GM23338 (cell line): Measurements from ENCODE around the gene LPP. TPM values are rescaled to one million over a fixed set of nuclear protein-coding genes. Genes with fewer than 3 reads are reported as not detected.

Source experiments
- ATAC-seq: fragments of 200-7000 bp; cut with Tn5 transposase; 3 replicates; pipeline ENCODE4 v1.9.1; 2020
- DNase-seq: peaks from one replicate; pipeline ENCODE4 v3.0.0-alpha.2; 2015; ENCODE audit warnings: low spot score
- H2AFZ ChIP-seq: fragments of 200-600 bp; sonication (generic); 2 replicates; pipeline ENCODE4 v1.8.0; 2016; ENCODE audit warnings: antibody characterized with exemption, mild to moderate bottlenecking, moderate library complexity
- H3F3A ChIP-seq: fragments of 200-600 bp; sonication (generic); replicated peaks from 2 replicates; pipeline ENCODE4 v1.8.0; 2017; ENCODE audit warnings: antibody characterized with exemption, mixed run types, low read depth
- H3K27ac ChIP-seq: fragments of 200-600 bp; sonication (generic); 2 replicates; pipeline ENCODE4 v1.6.1; 2016; ENCODE audit warnings: low read depth
- H3K27me3 ChIP-seq: fragments of 200-600 bp; sonication (generic); 2 replicates; pipeline ENCODE4 v1.8.0; 2016; ENCODE audit warnings: mild to moderate bottlenecking, mixed run types, moderate library complexity; ENCODE audit not compliant: insufficient read depth
- H3K36me3 ChIP-seq: fragments of 200-600 bp; sonication (generic); 2 replicates; pipeline ENCODE4 v1.8.0; 2016; ENCODE audit warnings: mild to moderate bottlenecking; ENCODE audit not compliant: insufficient read depth
- H3K4me1 ChIP-seq: fragments of 200-600 bp; sonication (generic); 2 replicates; pipeline ENCODE4 v1.8.0; 2016; ENCODE audit warnings: mild to moderate bottlenecking, moderate library complexity; ENCODE audit not compliant: insufficient read depth
- H3K4me2 ChIP-seq: fragments of 200-600 bp; sonication (generic); 2 replicates; pipeline ENCODE4 v1.7.1; 2017; ENCODE audit warnings: mixed run types
- H3K4me3 ChIP-seq: fragments of 200-600 bp; sonication (generic); 2 replicates; pipeline ENCODE4 v1.6.1; 2016; ENCODE audit warnings: mixed run types
- H3K79me2 ChIP-seq: fragments of 200-600 bp; sonication (generic); replicated peaks from 2 replicates; pipeline ENCODE4 v1.8.0; 2017; ENCODE audit warnings: mild to moderate bottlenecking; ENCODE audit not compliant: insufficient read depth
- H3K9me2 ChIP-seq: fragments of 200-600 bp; sonication (generic); 2 replicates; pipeline ENCODE4 v1.8.0; 2017; ENCODE audit not compliant: insufficient read depth
- H4K20me1 ChIP-seq: fragments of 200-600 bp; sonication (generic); replicated peaks from 2 replicates; pipeline ENCODE4 v1.8.0; 2017; ENCODE audit warnings: mild to moderate bottlenecking; ENCODE audit not compliant: insufficient read depth
- H3K27ac Mint-ChIP-seq: 2 replicates; pipeline ENCODE4 v1.8.0; 2020; ENCODE audit warnings: inconsistent platforms, mild to moderate bottlenecking, moderate library complexity, mixed read lengths
- H3K27me3 Mint-ChIP-seq: 3 replicates; pipeline ENCODE4 v1.8.0; 2022; ENCODE audit warnings: low read depth, mild to moderate bottlenecking, moderate library complexity, mixed read lengths, inconsistent platforms; ENCODE audit not compliant: insufficient read depth, poor library complexity
- H3K36me3 Mint-ChIP-seq: 3 replicates; pipeline ENCODE4 v1.8.0; 2021; ENCODE audit warnings: low read depth, mild to moderate bottlenecking, inconsistent platforms, moderate library complexity, mixed read lengths
- H3K4me1 Mint-ChIP-seq: 3 replicates; pipeline ENCODE4 v1.8.0; 2020; ENCODE audit warnings: mild to moderate bottlenecking, inconsistent platforms, mixed read lengths
- H3K4me3 Mint-ChIP-seq: 3 replicates; pipeline ENCODE4 v1.8.0; 2021; ENCODE audit warnings: moderate library complexity, mild to moderate bottlenecking, inconsistent platforms, mixed read lengths
- H3K9me3 Mint-ChIP-seq: 3 replicates; pipeline ENCODE4 v1.8.0; 2020; ENCODE audit warnings: moderate library complexity, mild to moderate bottlenecking, inconsistent platforms, mixed read lengths
- CREB1 ChIP-seq: fragments of 250-450 bp; sonication (Bioruptor Pico); IDR thresholded peaks from 2 replicates; pipeline ENCODE4 v1.5.0; 2020; ENCODE audit warnings: low read depth, mild to moderate bottlenecking, moderate library complexity
- EZH2 ChIP-seq: fragments of 200-600 bp; sonication (generic); IDR thresholded peaks from one replicate; pipeline ENCODE4 v1.8.0; 2017; ENCODE audit warnings: antibody characterized with exemption, mild to moderate bottlenecking, low read depth; ENCODE audit not compliant: unreplicated experiment
- EZH2phosphoT487 ChIP-seq: fragments of 200-600 bp; sonication (generic); IDR thresholded peaks from one replicate; pipeline ENCODE4 v1.8.1; 2018; ENCODE audit warnings: antibody characterized with exemption; ENCODE audit not compliant: unreplicated experiment
- JUNB ChIP-seq: IDR thresholded peaks from one replicate; pipeline ENCODE4 v1.6.1; 2016; ENCODE audit warnings: antibody characterized with exemption; ENCODE audit not compliant: unreplicated experiment
- NANOG ChIP-seq: IDR thresholded peaks from 2 replicates; pipeline ENCODE4 v1.6.1; 2016; ENCODE audit warnings: antibody characterized with exemption, borderline replicate concordance
- POLR2AphosphoS5 ChIP-seq: IDR thresholded peaks from 2 replicates; pipeline ENCODE4 v1.6.1; 2016; ENCODE audit warnings: antibody characterized with exemption, low read depth
- STAT1 ChIP-seq: IDR thresholded peaks from one replicate; pipeline ENCODE4 v1.6.1; 2016; ENCODE audit warnings: antibody characterized with exemption; ENCODE audit not compliant: unreplicated experiment
- ZNF114 ChIP-seq: fragments of 250-450 bp; sonication (Bioruptor Pico); IDR thresholded peaks from 2 replicates; pipeline ENCODE4 v1.5.0; 2020; ENCODE audit warnings: mild to moderate bottlenecking, moderate library complexity
- ZNF331 ChIP-seq: fragments of 250-450 bp; sonication (Bioruptor Pico); IDR thresholded peaks from 2 replicates; pipeline ENCODE4 v1.5.0; 2020; ENCODE audit warnings: low read depth, mild to moderate bottlenecking, moderate library complexity
- polyA plus RNA-seq: library from polyadenylated mRNA; unstranded; fragments of >200 nt; fragmentation: Nextera tagmentation; extraction: Ambion mirVana; gene quantifications from 2 replicates; pipeline ENCODE4 v1.2.1, GENCODE V29; 2016
- total RNA-seq: library from RNA; depleted of rRNA; stranded (reverse); fragments of >200 nt; shearing (Covaris generic); gene quantifications from 2 replicates; pipeline ENCODE4 v1.2.3, GENCODE V29; 2014
- TF ChIP-seq, protein P1 (sequence below), 2 experiments: fragments of 200-600 bp in 1 of 2; sonication (generic) in 1 of 2; conservative IDR thresholded peaks; 2 replicates each; pipeline versions ENCODE4 v1.5.1 to v1.6.1; 2016 to 2017; ENCODE audit warnings: antibody characterized with exemption in 2 of 2, low read depth in 2 of 2, mild to moderate bottlenecking in 2 of 2, moderate library complexity in 1 of 2
- TF ChIP-seq, protein P2 (sequence below): fragments of 250-450 bp; sonication (Bioruptor Pico); IDR thresholded peaks from 2 replicates; pipeline ENCODE4 v1.5.0; 2020; ENCODE audit warnings: mild to moderate bottlenecking, moderate library complexity
- TF ChIP-seq, protein P3 (sequence below): IDR thresholded peaks from 2 replicates; pipeline ENCODE4 v1.6.1; 2016; ENCODE audit warnings: antibody characterized with exemption
- TF ChIP-seq, protein P4 (sequence below): IDR thresholded peaks from one replicate; pipeline ENCODE4 v1.6.1; 2018; ENCODE audit warnings: antibody characterized with exemption; ENCODE audit not compliant: unreplicated experiment

Gene LPP
- total and polyA plus RNA-seq, 2 experiments from 2014 or later, result 23.0 to 35.2 TPM

DNA sequence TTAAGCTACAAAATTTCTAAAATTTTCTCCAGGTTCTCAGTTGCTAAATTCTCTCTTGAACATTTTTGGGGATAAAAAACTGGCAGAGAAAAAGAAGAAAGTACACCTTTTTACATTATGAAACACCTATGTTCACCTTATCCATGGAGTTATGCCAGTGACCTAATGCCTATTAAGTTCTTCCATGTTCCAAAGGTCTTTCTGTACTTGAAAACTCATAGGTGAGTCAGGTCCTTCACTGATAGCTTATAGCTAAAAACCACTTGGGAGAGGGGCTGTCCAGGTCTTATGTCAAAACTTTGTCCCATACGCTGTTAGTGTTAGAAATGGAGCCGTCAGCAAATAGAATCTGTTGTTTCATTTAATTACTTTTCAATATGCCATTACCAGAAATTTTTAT is 530.3 kb downstream of the LPP start:
- H3K27me3 ChIP-seq, result no peaks in the 10 kb centered on the region
- H3K4me3 Mint-ChIP-seq, result no peak overlapping the region
- no peaks in the 10 kb centered on the region for H3K36me3 Mint-ChIP-seq
- no peaks in the 10 kb centered on the region for H3K4me1 ChIP-seq
- no peaks in the 10 kb centered on the region for H3K9me2 ChIP-seq
- H3K27ac ChIP-seq, result no peak overlapping the region
- no peaks in the 10 kb centered on the region for H3F3A ChIP-seq
- no peak for TF ChIP-seq EZH2
- TF ChIP-seq, protein P1, sequence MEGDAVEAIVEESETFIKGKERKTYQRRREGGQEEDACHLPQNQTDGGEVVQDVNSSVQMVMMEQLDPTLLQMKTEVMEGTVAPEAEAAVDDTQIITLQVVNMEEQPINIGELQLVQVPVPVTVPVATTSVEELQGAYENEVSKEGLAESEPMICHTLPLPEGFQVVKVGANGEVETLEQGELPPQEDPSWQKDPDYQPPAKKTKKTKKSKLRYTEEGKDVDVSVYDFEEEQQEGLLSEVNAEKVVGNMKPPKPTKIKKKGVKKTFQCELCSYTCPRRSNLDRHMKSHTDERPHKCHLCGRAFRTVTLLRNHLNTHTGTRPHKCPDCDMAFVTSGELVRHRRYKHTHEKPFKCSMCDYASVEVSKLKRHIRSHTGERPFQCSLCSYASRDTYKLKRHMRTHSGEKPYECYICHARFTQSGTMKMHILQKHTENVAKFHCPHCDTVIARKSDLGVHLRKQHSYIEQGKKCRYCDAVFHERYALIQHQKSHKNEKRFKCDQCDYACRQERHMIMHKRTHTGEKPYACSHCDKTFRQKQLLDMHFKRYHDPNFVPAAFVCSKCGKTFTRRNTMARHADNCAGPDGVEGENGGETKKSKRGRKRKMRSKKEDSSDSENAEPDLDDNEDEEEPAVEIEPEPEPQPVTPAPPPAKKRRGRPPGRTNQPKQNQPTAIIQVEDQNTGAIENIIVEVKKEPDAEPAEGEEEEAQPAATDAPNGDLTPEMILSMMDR (conservative IDR thresholded peaks at IDR 0.05; ENCODE audit: low read depth in 2 of 2), result no peak
- no peak for TF ChIP-seq POLR2AphosphoS5
- TF ChIP-seq, protein P2, sequence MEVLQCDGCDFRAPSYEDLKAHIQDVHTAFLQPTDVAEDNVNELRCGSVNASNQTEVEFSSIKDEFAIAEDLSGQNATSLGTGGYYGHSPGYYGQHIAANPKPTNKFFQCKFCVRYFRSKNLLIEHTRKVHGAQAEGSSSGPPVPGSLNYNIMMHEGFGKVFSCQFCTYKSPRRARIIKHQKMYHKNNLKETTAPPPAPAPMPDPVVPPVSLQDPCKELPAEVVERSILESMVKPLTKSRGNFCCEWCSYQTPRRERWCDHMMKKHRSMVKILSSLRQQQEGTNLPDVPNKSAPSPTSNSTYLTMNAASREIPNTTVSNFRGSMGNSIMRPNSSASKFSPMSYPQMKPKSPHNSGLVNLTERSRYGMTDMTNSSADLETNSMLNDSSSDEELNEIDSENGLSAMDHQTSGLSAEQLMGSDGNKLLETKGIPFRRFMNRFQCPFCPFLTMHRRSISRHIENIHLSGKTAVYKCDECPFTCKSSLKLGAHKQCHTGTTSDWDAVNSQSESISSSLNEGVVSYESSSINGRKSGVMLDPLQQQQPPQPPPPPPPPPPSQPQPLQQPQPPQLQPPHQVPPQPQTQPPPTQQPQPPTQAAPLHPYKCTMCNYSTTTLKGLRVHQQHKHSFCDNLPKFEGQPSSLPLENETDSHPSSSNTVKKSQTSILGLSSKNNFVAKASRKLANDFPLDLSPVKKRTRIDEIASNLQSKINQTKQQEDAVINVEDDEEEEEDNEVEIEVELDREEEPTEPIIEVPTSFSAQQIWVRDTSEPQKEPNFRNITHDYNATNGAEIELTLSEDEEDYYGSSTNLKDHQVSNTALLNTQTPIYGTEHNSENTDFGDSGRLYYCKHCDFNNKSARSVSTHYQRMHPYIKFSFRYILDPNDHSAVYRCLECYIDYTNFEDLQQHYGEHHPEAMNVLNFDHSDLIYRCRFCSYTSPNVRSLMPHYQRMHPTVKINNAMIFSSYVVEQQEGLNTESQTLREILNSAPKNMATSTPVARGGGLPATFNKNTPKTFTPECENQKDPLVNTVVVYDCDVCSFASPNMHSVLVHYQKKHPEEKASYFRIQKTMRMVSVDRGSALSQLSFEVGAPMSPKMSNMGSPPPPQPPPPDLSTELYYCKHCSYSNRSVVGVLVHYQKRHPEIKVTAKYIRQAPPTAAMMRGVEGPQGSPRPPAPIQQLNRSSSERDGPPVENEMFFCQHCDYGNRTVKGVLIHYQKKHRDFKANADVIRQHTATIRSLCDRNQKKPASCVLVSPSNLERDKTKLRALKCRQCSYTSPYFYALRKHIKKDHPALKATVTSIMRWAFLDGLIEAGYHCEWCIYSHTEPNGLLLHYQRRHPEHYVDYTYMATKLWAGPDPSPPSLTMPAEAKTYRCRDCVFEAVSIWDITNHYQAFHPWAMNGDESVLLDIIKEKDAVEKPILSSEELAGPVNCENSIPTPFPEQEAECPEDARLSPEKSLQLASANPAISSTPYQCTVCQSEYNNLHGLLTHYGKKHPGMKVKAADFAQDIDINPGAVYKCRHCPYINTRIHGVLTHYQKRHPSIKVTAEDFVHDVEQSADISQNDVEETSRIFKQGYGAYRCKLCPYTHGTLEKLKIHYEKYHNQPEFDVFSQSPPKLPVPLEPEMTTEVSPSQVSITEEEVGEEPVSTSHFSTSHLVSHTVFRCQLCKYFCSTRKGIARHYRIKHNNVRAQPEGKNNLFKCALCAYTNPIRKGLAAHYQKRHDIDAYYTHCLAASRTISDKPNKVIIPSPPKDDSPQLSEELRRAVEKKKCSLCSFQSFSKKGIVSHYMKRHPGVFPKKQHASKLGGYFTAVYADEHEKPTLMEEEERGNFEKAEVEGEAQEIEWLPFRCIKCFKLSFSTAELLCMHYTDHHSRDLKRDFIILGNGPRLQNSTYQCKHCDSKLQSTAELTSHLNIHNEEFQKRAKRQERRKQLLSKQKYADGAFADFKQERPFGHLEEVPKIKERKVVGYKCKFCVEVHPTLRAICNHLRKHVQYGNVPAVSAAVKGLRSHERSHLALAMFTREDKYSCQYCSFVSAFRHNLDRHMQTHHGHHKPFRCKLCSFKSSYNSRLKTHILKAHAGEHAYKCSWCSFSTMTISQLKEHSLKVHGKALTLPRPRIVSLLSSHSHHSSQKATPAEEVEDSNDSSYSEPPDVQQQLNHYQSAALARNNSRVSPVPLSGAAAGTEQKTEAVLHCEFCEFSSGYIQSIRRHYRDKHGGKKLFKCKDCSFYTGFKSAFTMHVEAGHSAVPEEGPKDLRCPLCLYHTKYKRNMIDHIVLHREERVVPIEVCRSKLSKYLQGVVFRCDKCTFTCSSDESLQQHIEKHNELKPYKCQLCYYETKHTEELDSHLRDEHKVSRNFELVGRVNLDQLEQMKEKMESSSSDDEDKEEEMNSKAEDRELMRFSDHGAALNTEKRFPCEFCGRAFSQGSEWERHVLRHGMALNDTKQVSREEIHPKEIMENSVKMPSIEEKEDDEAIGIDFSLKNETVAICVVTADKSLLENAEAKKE, result no peak
- TF ChIP-seq, protein P3, sequence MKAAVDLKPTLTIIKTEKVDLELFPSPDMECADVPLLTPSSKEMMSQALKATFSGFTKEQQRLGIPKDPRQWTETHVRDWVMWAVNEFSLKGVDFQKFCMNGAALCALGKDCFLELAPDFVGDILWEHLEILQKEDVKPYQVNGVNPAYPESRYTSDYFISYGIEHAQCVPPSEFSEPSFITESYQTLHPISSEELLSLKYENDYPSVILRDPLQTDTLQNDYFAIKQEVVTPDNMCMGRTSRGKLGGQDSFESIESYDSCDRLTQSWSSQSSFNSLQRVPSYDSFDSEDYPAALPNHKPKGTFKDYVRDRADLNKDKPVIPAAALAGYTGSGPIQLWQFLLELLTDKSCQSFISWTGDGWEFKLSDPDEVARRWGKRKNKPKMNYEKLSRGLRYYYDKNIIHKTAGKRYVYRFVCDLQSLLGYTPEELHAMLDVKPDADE, result no peak
- no peak for TF ChIP-seq EZH2phosphoT487
- no peak for TF ChIP-seq ZNF331 (CRISPR knock-in tag)
- no peak for TF ChIP-seq NANOG
- TF ChIP-seq STAT1, result no peak
- no peak for TF ChIP-seq ZNF114 (CRISPR knock-in tag)
- TF ChIP-seq JUNB, result no peak
- no peak for TF ChIP-seq CREB1
- TF ChIP-seq, protein P4, sequence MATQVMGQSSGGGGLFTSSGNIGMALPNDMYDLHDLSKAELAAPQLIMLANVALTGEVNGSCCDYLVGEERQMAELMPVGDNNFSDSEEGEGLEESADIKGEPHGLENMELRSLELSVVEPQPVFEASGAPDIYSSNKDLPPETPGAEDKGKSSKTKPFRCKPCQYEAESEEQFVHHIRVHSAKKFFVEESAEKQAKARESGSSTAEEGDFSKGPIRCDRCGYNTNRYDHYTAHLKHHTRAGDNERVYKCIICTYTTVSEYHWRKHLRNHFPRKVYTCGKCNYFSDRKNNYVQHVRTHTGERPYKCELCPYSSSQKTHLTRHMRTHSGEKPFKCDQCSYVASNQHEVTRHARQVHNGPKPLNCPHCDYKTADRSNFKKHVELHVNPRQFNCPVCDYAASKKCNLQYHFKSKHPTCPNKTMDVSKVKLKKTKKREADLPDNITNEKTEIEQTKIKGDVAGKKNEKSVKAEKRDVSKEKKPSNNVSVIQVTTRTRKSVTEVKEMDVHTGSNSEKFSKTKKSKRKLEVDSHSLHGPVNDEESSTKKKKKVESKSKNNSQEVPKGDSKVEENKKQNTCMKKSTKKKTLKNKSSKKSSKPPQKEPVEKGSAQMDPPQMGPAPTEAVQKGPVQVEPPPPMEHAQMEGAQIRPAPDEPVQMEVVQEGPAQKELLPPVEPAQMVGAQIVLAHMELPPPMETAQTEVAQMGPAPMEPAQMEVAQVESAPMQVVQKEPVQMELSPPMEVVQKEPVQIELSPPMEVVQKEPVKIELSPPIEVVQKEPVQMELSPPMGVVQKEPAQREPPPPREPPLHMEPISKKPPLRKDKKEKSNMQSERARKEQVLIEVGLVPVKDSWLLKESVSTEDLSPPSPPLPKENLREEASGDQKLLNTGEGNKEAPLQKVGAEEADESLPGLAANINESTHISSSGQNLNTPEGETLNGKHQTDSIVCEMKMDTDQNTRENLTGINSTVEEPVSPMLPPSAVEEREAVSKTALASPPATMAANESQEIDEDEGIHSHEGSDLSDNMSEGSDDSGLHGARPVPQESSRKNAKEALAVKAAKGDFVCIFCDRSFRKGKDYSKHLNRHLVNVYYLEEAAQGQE, result no peak
- H3K27me3 Mint-ChIP-seq, result peaks cover 3% of the 10 kb centered on the region
- DNase-seq (no peak), ATAC-seq (no peak)
- no peaks in the 10 kb centered on the region for H3K36me3 ChIP-seq
- no peaks in the 10 kb centered on the region for H3K79me2 ChIP-seq
- no peaks in the 10 kb centered on the region for H3K9me3 Mint-ChIP-seq
- no peak overlapping the region for H2AFZ ChIP-seq
- H3K27ac Mint-ChIP-seq, result no peak overlapping the region
- peaks cover 15% of the 10 kb centered on the region for H3K4me1 Mint-ChIP-seq
- H4K20me1 ChIP-seq, result no peaks in the 10 kb centered on the region
- no peak overlapping the region for H3K4me2 ChIP-seq
- H3K4me3 ChIP-seq, result no peak overlapping the region
